Ascending aorta (tissue), 2 donors: ENCODE data around the gene FOXJ3. TPM values are rescaled to one million over a fixed set of nuclear protein-coding genes. Genes with fewer than 3 reads are reported as not detected.

ENCODE experiments used
- DNase-seq, 2 donors: peaks; one replicate each; pipeline ENCODE4 v3.0.0-alpha.2; 2019; ENCODE audit warnings: low spot score in 2 of 2
- H3K27ac ChIP-seq, 2 donors: fragments of 200-600 bp; sonication (generic); one replicate each; pipeline ENCODE4 v1.5.1; 2016 to 2017; ENCODE audit warnings: mild to moderate bottlenecking in 1 of 2
- H3K27me3 ChIP-seq: fragments of 200-600 bp; sonication (generic); one replicate; pipeline ENCODE4 v1.5.1; 2017
- H3K36me3 ChIP-seq, 2 donors: fragments of 200-600 bp; sonication (generic); one replicate each; pipeline ENCODE4 v1.5.1; 2016
- H3K4me1 ChIP-seq, 2 donors: fragments of 200-600 bp; sonication (generic); one replicate each; pipeline ENCODE4 v1.5.1; 2016 to 2017; ENCODE audit warnings: mild to moderate bottlenecking in 1 of 2
- H3K4me3 ChIP-seq, 2 donors: fragments of 200-600 bp; sonication (generic); one replicate each; pipeline ENCODE4 v1.5.1; 2016 to 2017; ENCODE audit warnings: mild to moderate bottlenecking in 1 of 2
- H3K9me3 ChIP-seq, 2 donors: fragments of 200-600 bp; sonication (generic); one replicate each; pipeline ENCODE4 v1.5.1; 2016
- CTCF ChIP-seq, 3 experiments: fragments of 200-600 bp in 2 of 3; fragments of 450-650 bp in 1 of 3; sonication (generic) in 2 of 3; IDR thresholded peaks; one replicate each; pipeline ENCODE4 v1.5.1; 2016 to 2019; ENCODE audit warnings: antibody characterized with exemption in 3 of 3, mild to moderate bottlenecking in 1 of 3, moderate library complexity in 1 of 3
- intact Hi-C: fragments of 100-400 bp; cut with DNase I; formaldehyde crosslinking; loops from one replicate; pipeline ENCODE4 v1.15.1; 2023
- total RNA-seq: library from RNA; depleted of rRNA; stranded (reverse); fragments of >200 nt; gene quantifications from one replicate; pipeline ENCODE4 v1.1.0, GENCODE V29; 2016

FOXJ3 gene
- total RNA-seq, 1 donor from 2014 or later: 62.8 TPM

- H3K9me3 ChIP-seq: peaks cover 0 to 3% of the 10 kb centered on the region in 2 donors
- no peaks in the 10 kb centered on the region for H3K4me1 ChIP-seq
- TF ChIP-seq CTCF (IDR thresholded peaks at IDR 0.05): no peak
- H3K27ac ChIP-seq: no peak overlapping the region
- no peak for DNase-seq
- no peaks in the 10 kb centered on the region for H3K27me3 ChIP-seq
- H3K4me3 ChIP-seq: no peak overlapping the region
- H3K36me3 ChIP-seq: peaks cover 0 to 14% of the 10 kb centered on the region in 2 donors
- intact Hi-C loops: no loop called here
These were observed 29.4 kb downstream of the FOXJ3 start for GRCh38 chr1:42305639-42306038.

DNA sequence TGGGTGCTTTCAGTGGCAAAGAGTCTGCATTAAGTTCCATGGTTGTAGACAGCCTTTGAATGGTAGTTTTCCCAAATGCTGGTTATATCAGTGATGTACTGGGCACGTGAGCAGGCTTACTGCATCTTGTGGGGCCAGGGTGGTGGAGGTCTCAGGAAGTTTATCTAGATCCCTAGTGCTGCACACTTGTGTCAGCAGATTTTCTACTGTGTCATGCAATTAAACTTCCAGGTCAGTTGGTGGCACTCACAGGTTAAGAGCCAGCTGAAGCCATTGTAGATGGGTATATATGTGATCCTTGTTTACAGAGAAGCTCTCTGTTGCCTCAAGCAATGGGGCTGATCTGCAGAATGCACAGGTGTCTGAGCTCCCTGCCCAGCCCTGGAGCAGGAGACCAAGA lies 33.0 kb downstream of the FOXJ3 start:
- no peaks in the 10 kb centered on the region for H3K27me3 ChIP-seq
- peaks cover 0 to 9% of the 10 kb centered on the region in 2 donors for H3K36me3 ChIP-seq
- H3K27ac ChIP-seq: no peak overlapping the region
- H3K4me1 ChIP-seq: no peaks in the 10 kb centered on the region
- H3K9me3 ChIP-seq: peaks cover 0 to 3% of the 10 kb centered on the region in 2 donors
- DNase-seq: no peak
- intact Hi-C loops: no loop called here
- no peak overlapping the region for H3K4me3 ChIP-seq
- no peak for TF ChIP-seq CTCF (IDR thresholded peaks at IDR 0.05)

DNA sequence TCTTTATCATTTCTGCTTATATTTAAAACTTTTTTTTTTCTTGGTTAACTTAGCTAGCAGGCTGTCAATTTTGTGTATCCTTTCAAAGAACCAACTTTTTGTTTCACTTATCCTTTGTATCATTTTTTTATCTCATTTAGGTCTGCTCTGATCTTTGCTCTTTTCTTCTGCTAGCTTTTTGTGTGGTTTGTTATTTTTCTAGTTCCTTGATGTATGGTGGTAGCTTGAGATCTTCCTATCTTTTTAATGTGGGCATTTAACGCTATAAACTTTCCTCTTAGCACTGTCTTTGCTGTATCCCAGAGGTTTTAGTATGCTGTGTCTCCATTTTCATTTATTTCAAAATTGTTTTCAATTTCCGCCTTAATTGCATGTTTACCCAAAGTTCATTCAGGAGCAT lies 36.5 kb downstream of the FOXJ3 start:
- peaks cover 0 to 9% of the 10 kb centered on the region in 2 donors for H3K36me3 ChIP-seq
- H3K9me3 ChIP-seq: peaks cover 3 to 9% of the 10 kb centered on the region in 2 donors
- intact Hi-C loops: no loop called here
- no peak for TF ChIP-seq CTCF (IDR thresholded peaks at IDR 0.05)
- no peak for DNase-seq
- no peak overlapping the region for H3K27ac ChIP-seq
- H3K4me1 ChIP-seq: no peaks in the 10 kb centered on the region
- H3K27me3 ChIP-seq: no peaks in the 10 kb centered on the region
- no peak overlapping the region for H3K4me3 ChIP-seq

GRCh38 chr1:42295816-42296215 lies 39.2 kb downstream of the FOXJ3 start:
- Histone ChIP-seq H3K27ac (no peak overlapping the region), H3K9me3 (peaks cover 0 to 9% of the 10 kb centered on the region in 2 donors), H3K27me3 (no peaks in the 10 kb centered on the region), H3K36me3 (no peaks in the 10 kb centered on the region), H3K4me3 (no peak overlapping the region), H3K4me1 (no peaks in the 10 kb centered on the region)
- no peak for DNase-seq
- TF ChIP-seq CTCF (IDR thresholded peaks at IDR 0.05): no peak
- intact Hi-C loops: no loop called here

GRCh38 chr1:42290130-42290529 lies 44.9 kb downstream of the FOXJ3 start:
- Histone ChIP-seq H3K27me3 (no peaks in the 10 kb centered on the region), H3K36me3 (no peaks in the 10 kb centered on the region), H3K9me3 (no peaks in the 10 kb centered on the region), H3K4me3 (no peak overlapping the region), H3K27ac (no peak overlapping the region), H3K4me1 (no peaks in the 10 kb centered on the region)
- intact Hi-C loops: no loop called here
- no peak for DNase-seq
- no peak for TF ChIP-seq CTCF (IDR thresholded peaks at IDR 0.05)
